GM18861 (cell line): Measurements from ENCODE around the gene RAB8A.
"Not testable (repeated sequence)": the region's sequence is repeated elsewhere in the genome, so short reads cannot be mapped to it uniquely, and the experiment has no call there.

Experiments
- ATAC-seq: cut with Tn5 transposase; IDR thresholded peaks from one replicate; pipeline ENCODE4 v1.9.1; 2021; ENCODE audit not compliant: unreplicated experiment

RAB8A gene

DNA sequence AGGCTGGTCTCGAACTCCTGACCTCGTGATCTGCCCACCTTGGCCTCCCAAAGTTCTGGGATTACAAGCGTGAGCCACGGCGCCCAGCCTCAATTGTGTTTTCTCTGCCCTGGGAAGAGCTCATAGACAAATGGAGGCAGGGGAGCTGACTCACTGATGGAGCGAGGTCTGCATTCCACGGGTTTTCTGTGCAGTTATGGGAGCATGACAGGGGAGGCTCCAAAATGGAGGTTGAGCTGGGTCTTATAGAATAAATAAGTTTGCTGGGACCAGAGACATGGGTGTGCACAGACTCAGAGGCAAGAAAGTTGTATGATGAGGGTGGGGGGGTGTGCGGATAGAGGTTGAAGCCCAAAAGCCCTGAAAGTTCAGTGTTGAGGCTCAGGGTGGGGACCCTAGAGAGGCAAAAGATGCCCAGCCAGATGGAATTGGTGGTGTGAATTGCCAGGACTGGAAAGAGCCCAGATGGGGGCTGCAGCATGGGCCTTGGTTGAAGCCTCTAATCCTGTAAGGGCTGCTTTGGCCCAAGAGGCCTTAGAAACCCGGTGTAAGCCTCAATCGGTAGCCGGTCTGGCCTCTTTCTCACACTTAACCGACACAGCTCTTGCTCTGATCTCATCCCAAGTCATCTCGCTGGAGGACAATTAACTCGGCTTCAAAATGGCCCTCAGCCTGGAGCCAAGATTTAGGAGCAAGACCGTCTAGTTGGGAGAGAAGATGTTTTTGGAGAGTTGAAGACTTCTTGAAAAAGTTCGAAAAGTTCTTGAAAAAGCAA, 33.5 kb upstream of the RAB8A start:
- no peak for ATAC-seq

DNA sequence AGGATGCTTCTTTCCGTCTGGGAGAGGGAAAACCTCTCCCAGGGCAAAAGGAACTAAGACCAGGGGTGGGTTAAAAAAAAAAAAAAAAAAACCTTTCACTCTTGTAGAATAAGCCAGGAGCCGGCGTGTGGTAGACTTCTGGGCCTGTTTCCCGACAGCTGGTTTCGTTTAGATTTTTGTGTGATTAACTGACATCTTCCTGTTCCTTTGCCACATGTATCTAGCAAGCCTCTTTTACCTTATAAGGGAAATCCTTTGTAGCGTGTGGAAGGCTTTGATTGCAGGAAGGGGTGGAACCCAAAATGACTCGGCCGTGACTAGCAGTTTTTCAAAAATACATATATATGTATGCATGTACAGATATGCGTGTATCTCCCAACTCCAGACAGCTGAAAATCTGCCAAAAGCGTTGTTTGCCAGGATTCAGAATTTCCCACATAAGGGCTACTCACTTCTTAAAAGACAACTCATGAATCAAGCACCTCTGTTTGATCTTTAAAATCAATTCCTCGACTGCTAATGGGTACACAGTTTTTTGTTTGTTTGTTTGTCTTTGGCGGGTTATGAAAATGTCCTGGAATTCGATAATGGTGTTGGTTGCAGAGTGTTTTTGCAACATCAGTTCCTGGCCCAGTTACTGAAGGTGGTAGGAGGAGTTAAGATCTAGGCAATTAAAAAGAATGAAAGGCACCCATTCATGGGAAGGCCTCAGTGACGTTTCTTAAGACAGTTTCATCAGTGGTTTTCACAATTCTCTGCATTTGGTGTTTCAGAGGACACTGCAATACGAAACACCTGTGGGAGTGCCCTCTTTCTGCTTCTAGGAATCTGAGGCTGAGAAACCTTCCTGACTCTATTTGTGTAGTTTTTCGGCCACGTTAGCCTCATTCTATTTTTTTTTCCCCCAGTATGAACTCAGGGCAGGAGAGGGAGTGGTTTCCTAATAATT, 32.7 kb upstream of the RAB8A start:
- ATAC-seq, result peak; percentile 41

GRCh38 chr19:16084067-16084685, 27.5 kb upstream of the RAB8A start:
- no peak for ATAC-seq

- ATAC-seq, result no peak
Measured at GRCh38 chr19:16085115-16085514, 26.6 kb upstream of the RAB8A start.

DNA sequence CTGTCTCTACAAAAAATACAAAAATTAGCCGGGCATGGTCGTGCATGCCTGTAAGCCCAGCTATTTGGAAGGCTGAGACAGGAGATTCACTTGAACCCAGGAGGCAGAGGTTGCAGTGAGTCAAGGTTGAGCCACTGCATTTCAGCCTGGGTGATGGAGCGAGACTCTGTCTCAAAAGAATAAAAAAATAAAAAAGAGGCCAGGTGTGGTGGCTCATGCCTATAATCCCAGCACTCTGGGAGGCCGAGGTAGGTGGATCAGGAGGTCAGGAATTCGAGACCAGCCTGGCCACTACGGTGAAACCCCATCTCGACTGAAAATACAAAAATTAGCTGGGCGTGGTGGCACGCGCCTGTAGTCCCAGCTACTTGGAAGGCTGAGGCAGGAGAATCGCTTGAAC, 24.3 kb upstream of the RAB8A start:
- ATAC-seq, result not testable (repeated sequence)

- no peak for ATAC-seq
Measured at GRCh38 chr19:16087940-16088339, 23.7 kb upstream of the RAB8A start.

DNA sequence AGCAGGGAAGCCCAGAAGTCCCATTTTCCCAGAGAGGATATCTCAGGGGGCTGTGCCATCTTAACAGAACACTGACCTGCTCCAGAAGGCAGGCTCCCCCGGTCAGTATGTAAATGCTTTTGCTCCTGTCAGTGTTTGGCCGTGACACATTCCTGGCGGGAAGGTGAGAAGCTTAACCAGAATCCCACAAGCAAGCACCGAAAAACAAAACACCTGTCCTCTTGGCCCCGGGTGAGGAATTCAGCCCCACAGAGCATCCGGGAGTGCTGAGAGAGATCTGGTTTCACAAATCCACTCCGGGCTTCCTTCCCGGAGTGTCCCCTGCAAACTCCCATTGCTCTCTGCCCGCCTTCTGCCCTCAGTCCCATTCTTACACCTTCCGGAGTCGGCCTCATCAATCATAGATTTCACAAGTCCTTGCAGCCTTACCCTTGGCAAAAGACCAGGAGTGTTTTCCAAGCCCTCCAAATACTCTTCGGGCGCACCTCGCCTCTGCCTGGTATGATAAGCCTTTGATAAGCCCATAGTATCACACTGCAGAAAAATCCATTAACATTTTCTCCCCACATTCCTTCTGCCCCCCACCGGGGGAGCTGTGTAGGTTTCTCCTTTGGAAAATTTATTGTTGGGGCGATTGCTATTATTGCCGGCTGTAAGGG, 23.2 kb upstream of the RAB8A start:
- no peak for ATAC-seq

DNA sequence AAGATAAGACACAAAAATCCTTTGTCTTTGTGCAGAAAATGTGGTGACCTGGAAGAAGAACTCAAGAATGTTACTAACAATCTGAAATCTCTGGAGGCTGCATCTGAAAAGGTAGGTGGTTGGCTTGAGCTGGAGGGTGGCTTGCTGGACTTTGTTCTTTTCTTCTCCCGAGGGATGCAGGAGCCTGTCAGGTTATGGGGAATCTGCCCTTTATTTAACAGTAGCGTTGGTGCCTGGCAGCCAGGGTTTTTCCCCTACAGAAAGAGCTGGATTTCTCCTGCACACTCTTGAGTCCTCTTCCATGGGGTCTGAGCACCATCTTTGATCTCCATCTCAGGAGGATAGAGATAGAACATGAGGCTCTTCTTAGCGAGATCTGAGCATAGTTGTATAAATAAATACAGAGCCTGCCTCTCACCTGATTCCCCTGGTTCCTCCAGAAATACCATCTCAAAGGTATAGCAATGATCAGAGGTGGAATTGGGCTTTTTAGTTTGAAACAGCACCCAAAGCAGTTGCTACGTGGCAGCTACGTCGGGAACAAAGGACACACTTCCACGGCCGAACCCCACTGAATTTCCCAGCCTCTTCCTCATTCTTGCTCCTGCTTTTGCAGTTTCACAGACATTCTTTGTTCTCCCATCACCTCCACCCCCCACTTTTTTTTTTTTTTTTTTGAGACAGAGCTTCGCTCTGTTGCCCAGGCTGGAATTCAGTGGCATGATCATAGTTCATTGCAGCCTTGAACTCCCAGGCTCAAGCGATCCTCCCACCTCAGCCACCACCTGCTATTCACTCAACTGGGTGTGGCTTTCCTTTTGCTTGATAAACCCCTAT, 22.5 kb upstream of the RAB8A start:
- no peak for ATAC-seq

- no peak for ATAC-seq
Measured at GRCh38 chr19:16091546-16092475, 19.9 kb upstream of the RAB8A start.

GRCh38 chr19:16094360-16095070, 17.2 kb upstream of the RAB8A start:
- no peak for ATAC-seq

- ATAC-seq, result no peak
Measured at GRCh38 chr19:16095071-16095571, 16.6 kb upstream of the RAB8A start.

- no peak for ATAC-seq
Measured at GRCh38 chr19:16096280-16096855, 15.3 kb upstream of the RAB8A start.

- no peak for ATAC-seq
Measured at GRCh38 chr19:16098416-16098768, 13.3 kb upstream of the RAB8A start.

- no peak for ATAC-seq
Measured at GRCh38 chr19:16098821-16099220, 12.9 kb upstream of the RAB8A start.

- not testable (repeated sequence) for ATAC-seq
Measured at GRCh38 chr19:16099314-16099965, 12.2 kb upstream of the RAB8A start.

GRCh38 chr19:16100524-16100923, 11.2 kb upstream of the RAB8A start:
- ATAC-seq, result no peak

DNA sequence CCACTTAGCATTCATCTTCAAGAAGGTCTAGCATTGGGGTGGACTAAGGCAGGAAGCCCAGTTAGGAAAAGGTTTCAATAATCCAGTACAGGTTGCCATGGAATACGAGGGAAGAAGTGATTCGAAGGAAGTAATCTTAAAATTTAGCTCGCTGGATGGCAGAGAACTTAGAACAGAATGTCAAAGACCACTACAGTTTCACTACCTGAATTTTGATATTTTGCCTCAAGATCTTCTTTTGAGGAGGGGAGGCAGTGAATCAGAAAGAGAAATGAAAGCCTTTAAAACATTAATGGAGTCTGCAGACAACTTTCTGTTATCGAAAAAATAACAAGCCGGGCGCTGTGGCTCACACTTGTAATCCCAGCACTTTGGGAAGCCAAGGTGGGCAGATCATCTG, 7.0 kb upstream of the RAB8A start:
- no peak for ATAC-seq

DNA sequence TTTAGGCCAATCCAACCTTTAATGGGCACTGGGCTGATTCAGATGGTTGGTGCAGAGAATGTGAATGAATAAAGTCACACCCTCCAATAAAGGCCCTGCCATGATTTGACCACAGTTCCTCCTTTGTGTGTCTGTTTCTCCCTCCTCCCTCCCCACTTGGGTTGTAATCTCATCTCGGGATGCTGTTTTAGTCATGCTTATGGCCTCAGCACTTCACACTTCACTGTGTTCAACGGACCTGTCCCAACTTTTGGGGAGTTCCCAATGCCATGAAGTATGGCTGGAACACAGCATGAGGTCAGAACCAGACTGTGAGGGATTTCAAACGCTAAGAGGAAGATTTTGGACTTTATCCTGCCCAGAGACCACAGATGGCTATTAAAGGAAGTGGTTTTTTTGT, 5.6 kb upstream of the RAB8A start:
- ATAC-seq, result no peak
